Upper lobe of left lung (tissue), 6 donors: ENCODE data around the gene USP37. TPM values are rescaled to one million over a fixed set of nuclear protein-coding genes. Genes with fewer than 3 reads are reported as not detected.

Experiments
- ATAC-seq, 2 donors: fragments of 200-7000 bp; cut with Tn5 transposase; one replicate each; pipeline ENCODE4 v1.9.1; 2022; ENCODE audit warnings: mild to moderate bottlenecking in 2 of 2, moderate library complexity in 2 of 2; ENCODE audit not compliant: low FRiP score in 2 of 2
- DNase-seq, 2 donors: peaks; one replicate each; pipeline ENCODE4 v3.0.0-alpha.2; 2019 to 2020
- H3K27ac ChIP-seq, 4 donors: fragments of 200-600 bp; sonication (generic); one replicate each; pipeline ENCODE4 v1.5.1; 2016 to 2019
- H3K27me3 ChIP-seq, 4 donors: fragments of 200-600 bp; sonication (generic); one replicate each; pipeline ENCODE4 v1.5.1; 2017 to 2019
- H3K36me3 ChIP-seq, 4 donors: fragments of 200-600 bp; sonication (generic); one replicate each; pipeline ENCODE4 v1.5.1; 2016 to 2019
- H3K4me1 ChIP-seq, 4 donors: fragments of 200-600 bp; sonication (generic); one replicate each; pipeline ENCODE4 v1.5.1; 2018 to 2019
- H3K4me3 ChIP-seq, 4 donors: fragments of 200-600 bp; sonication (generic); one replicate each; pipeline ENCODE4 v1.5.1; 2017 to 2019; ENCODE audit warnings: mild to moderate bottlenecking in 2 of 4, moderate library complexity in 1 of 4
- H3K9me3 ChIP-seq, 4 donors: fragments of 200-600 bp; sonication (generic); one replicate each; pipeline ENCODE4 v1.5.1; 2018 to 2019
- CTCF ChIP-seq, 6 experiments: fragments of 450-650 bp in 4 of 6; fragments of 200-600 bp in 2 of 6; sonication (generic) in 2 of 6; IDR thresholded peaks; one replicate each; pipeline ENCODE4 v1.5.1; 2016 to 2019; ENCODE audit warnings: antibody characterized with exemption in 6 of 6
- EP300 ChIP-seq, 4 donors: sonication (generic); formaldehyde crosslinking; IDR thresholded peaks; one replicate each; pipeline ENCODE4 v1.5.1; 2017; ENCODE audit warnings: antibody characterized with exemption in 4 of 4, control low read depth in 2 of 4
- POLR2A ChIP-seq, 4 donors: fragments of 450-650 bp; IDR thresholded peaks; one replicate each; pipeline ENCODE4 v1.5.1; 2016 to 2017; ENCODE audit warnings: antibody characterized with exemption in 4 of 4, mild to moderate bottlenecking in 2 of 4
- POLR2AphosphoS5 ChIP-seq, 2 donors: sonication (generic); formaldehyde crosslinking; IDR thresholded peaks; one replicate each; pipeline ENCODE4 v1.5.1; 2017; ENCODE audit warnings: antibody characterized with exemption in 2 of 2
- WGBS, 2 donors: methylation state at CpG; one replicate each; pipeline ENCODE4 v1.1.5; 2017 to 2018; 5-methylcytosine and 5-hydroxymethylcytosine counted together
- total RNA-seq, 6 donors: library from RNA; depleted of rRNA in 4 of 6; stranded (reverse); fragments of >200 nt in 4 of 6; gene quantifications; one replicate each; pipeline versions ENCODE4 v1.1.0 to v1.2.1, GENCODE V29; 2016 to 2021
- donor health status: DM: no; HTN: no; CAD: no; lungs with moderate emphysema.
- donor health status: DM: no; HTN: yes; CAD: no; lungs with severe emphysema.

Gene USP37
- total RNA-seq, 6 donors from 2014 or later: 9.0 to 31.4 (median 13.1) TPM

- H3K4me1 ChIP-seq: no peaks in the 10 kb centered on the region
- H3K4me3 ChIP-seq: no peak overlapping the region
- no peak for TF ChIP-seq POLR2A (IDR thresholded peaks at IDR 0.05)
- TF ChIP-seq POLR2AphosphoS5 (IDR thresholded peaks at IDR 0.05): no peak
- no peak for TF ChIP-seq CTCF (IDR thresholded peaks at IDR 0.05)
- no peak for TF ChIP-seq EP300 (IDR thresholded peaks at IDR 0.05)
- no peaks in the 10 kb centered on the region for H3K36me3 ChIP-seq
- no peaks in the 10 kb centered on the region for H3K27me3 ChIP-seq
- 70% methylated on average over 9 of the region's 9 CpGs for WGBS, 2 donors
- ATAC-seq (no peak), DNase-seq (no peak)
- no peak overlapping the region for H3K27ac ChIP-seq
- H3K9me3 ChIP-seq: no peaks in the 10 kb centered on the region
Observed at GRCh38 chr2:218429911-218430692, 138.0 kb downstream of the USP37 start.

GRCh38 chr2:218428846-218429558 lies 139.1 kb downstream of the USP37 start:
- Histone ChIP-seq H3K4me3 (no peak overlapping the region), H3K9me3 (no peaks in the 10 kb centered on the region), H3K4me1 (no peaks in the 10 kb centered on the region), H3K27me3 (no peaks in the 10 kb centered on the region), H3K27ac (no peak overlapping the region), H3K36me3 (no peaks in the 10 kb centered on the region)
- TF ChIP-seq CTCF (IDR thresholded peaks at IDR 0.05): no peak
- no peak for TF ChIP-seq EP300 (IDR thresholded peaks at IDR 0.05)
- TF ChIP-seq POLR2AphosphoS5 (IDR thresholded peaks at IDR 0.05): no peak
- no peak for TF ChIP-seq POLR2A (IDR thresholded peaks at IDR 0.05)
- WGBS, 2 donors: 91 to 93% methylated on average over 17 to 24 of the region's 24 CpGs
- ATAC-seq (no peak), DNase-seq (no peak)

- no peak overlapping the region for H3K4me3 ChIP-seq
- 59 to 66% methylated on average over 6 to 11 of the region's 11 CpGs for WGBS, 2 donors
- H3K27me3 ChIP-seq: no peaks in the 10 kb centered on the region
- no peak overlapping the region for H3K27ac ChIP-seq
- H3K36me3 ChIP-seq: no peaks in the 10 kb centered on the region
- TF ChIP-seq CTCF (IDR thresholded peaks at IDR 0.05) (no peak), EP300 (IDR thresholded peaks at IDR 0.05) (no peak), POLR2AphosphoS5 (IDR thresholded peaks at IDR 0.05) (no peak), POLR2A (IDR thresholded peaks at IDR 0.05) (no peak)
- DNase-seq: no peak
- no peaks in the 10 kb centered on the region for H3K9me3 ChIP-seq
- ATAC-seq: no peak
- no peaks in the 10 kb centered on the region for H3K4me1 ChIP-seq
Observed at GRCh38 chr2:218427741-218428140, 140.4 kb downstream of the USP37 start.

- no peak for DNase-seq
- Histone ChIP-seq H3K4me1 (no peaks in the 10 kb centered on the region), H3K4me3 (no peak overlapping the region), H3K36me3 (no peaks in the 10 kb centered on the region), H3K27ac (no peak overlapping the region), H3K27me3 (no peaks in the 10 kb centered on the region), H3K9me3 (no peaks in the 10 kb centered on the region)
- no peak for ATAC-seq
- WGBS, 2 donors: 80 to 82% methylated on average over 9 to 10 of the region's 10 CpGs
- no peak for TF ChIP-seq CTCF (IDR thresholded peaks at IDR 0.05)
- TF ChIP-seq POLR2A (IDR thresholded peaks at IDR 0.05): no peak
- no peak for TF ChIP-seq POLR2AphosphoS5 (IDR thresholded peaks at IDR 0.05)
- TF ChIP-seq EP300 (IDR thresholded peaks at IDR 0.05): no peak
Observed at GRCh38 chr2:218425531-218425930, 142.6 kb downstream of the USP37 start.
